CD4-positive, CD25-positive, alpha-beta regulatory T cell (primary cell): ENCODE measurements around the gene TICRR. TPM values are rescaled to one million over a fixed set of nuclear protein-coding genes. Genes with fewer than 3 reads are reported as not detected.

Experiments used
- ATAC-seq, 2 donors: fragments of 150-1000 bp; cut with Tn5 transposase; one replicate each; pipeline ENCODE4 v1.10.0; 2021; ENCODE audit warnings: low read depth in 2 of 2, moderate number of reproducible peaks in 2 of 2, moderate library complexity in 1 of 2
- DNase-seq, 3 donors: peaks; one replicate each; pipeline versions ENCODE4 v3.0.0 to v3.0.0-alpha.2; 2012 to 2022; ENCODE audit warnings: mixed read lengths in 1 of 3
- H3K27ac ChIP-seq: one replicate; pipeline ENCODE4 v1.7.0; 2013; ENCODE audit warnings: mild to moderate bottlenecking, low read length; ENCODE audit not compliant: insufficient read depth, poor library complexity, severe bottlenecking
- H3K27me3 ChIP-seq: one replicate; pipeline ENCODE4 v1.7.0; 2013; ENCODE audit warnings: low read length; ENCODE audit not compliant: control insufficient read depth, insufficient read depth
- H3K36me3 ChIP-seq: one replicate; pipeline ENCODE4 v1.7.0; 2013; ENCODE audit warnings: mild to moderate bottlenecking, low read length, moderate library complexity; ENCODE audit not compliant: control insufficient read depth, insufficient read depth
- H3K4me1 ChIP-seq: 2 replicates; pipeline ENCODE4 v1.7.0; 2013; ENCODE audit warnings: mild to moderate bottlenecking, low read length; ENCODE audit not compliant: insufficient read depth, control insufficient read depth, poor library complexity, severe bottlenecking
- H3K4me3 ChIP-seq: one replicate; pipeline ENCODE4 v1.7.0; 2013; ENCODE audit warnings: low read depth, mild to moderate bottlenecking, low read length, moderate library complexity
- H3K9me3 ChIP-seq, 2 experiments: 1 replicate in 1 of 2; 2 replicates in 1 of 2; pipeline ENCODE4 v1.7.0; 2013; ENCODE audit warnings: low read length in 2 of 2, mild to moderate bottlenecking in 1 of 2, moderate library complexity in 1 of 2; ENCODE audit not compliant: control insufficient read depth in 2 of 2
- H3K27ac Mint-ChIP-seq, 3 donors: one replicate each; pipeline ENCODE4 v1.8.0; 2020 to 2022; ENCODE audit warnings: mild to moderate bottlenecking in 3 of 3, mixed read lengths in 3 of 3, moderate library complexity in 2 of 3
- H3K27me3 Mint-ChIP-seq: one replicate; pipeline ENCODE4 v1.8.0; 2022; ENCODE audit warnings: mild to moderate bottlenecking, mixed read lengths
- H3K36me3 Mint-ChIP-seq: one replicate; pipeline ENCODE4 v1.8.0; 2020; ENCODE audit warnings: mixed read lengths
- H3K4me1 Mint-ChIP-seq, 4 donors: one replicate each; pipeline ENCODE4 v1.8.0; 2020 to 2022; ENCODE audit warnings: mixed read lengths in 4 of 4, mild to moderate bottlenecking in 1 of 4
- H3K4me3 Mint-ChIP-seq, 4 donors: one replicate each; pipeline ENCODE4 v1.8.0; 2020 to 2022; ENCODE audit warnings: mild to moderate bottlenecking in 4 of 4, mixed read lengths in 4 of 4, moderate library complexity in 3 of 4
- H3K9me3 Mint-ChIP-seq, 7 donors: one replicate each; pipeline ENCODE4 v1.8.0; 2020 to 2022; ENCODE audit warnings: mixed read lengths in 7 of 7, mild to moderate bottlenecking in 3 of 7, moderate library complexity in 2 of 7
- polyA plus RNA-seq, 4 donors: library from polyadenylated mRNA; unstranded; fragments of 300-500 nt; fragmentation: Illumina TruSeq; gene quantifications; one replicate each; pipeline ENCODE4 v1.2.3, GENCODE V29; 2021
- total RNA-seq: library from RNA; stranded (reverse); gene quantifications from one replicate; pipeline ENCODE4 v1.2.3, GENCODE V29; 2022

Gene TICRR
- total and polyA plus RNA-seq, 5 donors from 2014 or later = 0.09 to 0.41 (median 0.20) TPM

GRCh38 chr15:89630974-89631901 lies 56.0 kb downstream of the TICRR start:
- Histone ChIP-seq H3K27ac (no peak overlapping the region), H3K9me3 (no peaks in the 10 kb centered on the region), H3K27me3 (no peaks in the 10 kb centered on the region), H3K4me1 (no peaks in the 10 kb centered on the region), H3K4me3 (no peak overlapping the region), H3K36me3 (no peaks in the 10 kb centered on the region)
- Mint-ChIP-seq H3K4me3 (no peak overlapping the region), H3K36me3 (no peaks in the 10 kb centered on the region), H3K9me3 (peaks cover 0 to 5% (median 0%) of the 10 kb centered on the region in 7 donors), H3K27me3 (no peaks in the 10 kb centered on the region), H3K27ac (no peak overlapping the region), H3K4me1 (no peaks in the 10 kb centered on the region)
- DNase-seq = no peak
- ATAC-seq = no peak

GRCh38 chr15:89631902-89632264 lies 56.6 kb downstream of the TICRR start:
- Mint-ChIP-seq H3K36me3 (no peaks in the 10 kb centered on the region), H3K4me1 (no peaks in the 10 kb centered on the region), H3K27me3 (no peaks in the 10 kb centered on the region), H3K9me3 (peaks cover 0 to 5% (median 0%) of the 10 kb centered on the region in 7 donors), H3K4me3 (no peak overlapping the region), H3K27ac (no peak overlapping the region)
- DNase-seq (no peak), ATAC-seq (no peak)
- no peak overlapping the region for H3K4me3 ChIP-seq
- H3K9me3 ChIP-seq = no peaks in the 10 kb centered on the region
- no peak overlapping the region for H3K27ac ChIP-seq
- H3K27me3 ChIP-seq = no peaks in the 10 kb centered on the region
- H3K4me1 ChIP-seq = no peaks in the 10 kb centered on the region
- no peaks in the 10 kb centered on the region for H3K36me3 ChIP-seq

GRCh38 chr15:89632563-89633430 lies 57.5 kb downstream of the TICRR start:
- ATAC-seq (no peak), DNase-seq (no peak)
- Mint-ChIP-seq H3K9me3 (peaks cover 0 to 5% (median 0%) of the 10 kb centered on the region in 7 donors), H3K27ac (no peak overlapping the region), H3K4me1 (no peaks in the 10 kb centered on the region), H3K36me3 (no peaks in the 10 kb centered on the region), H3K4me3 (no peak overlapping the region), H3K27me3 (no peaks in the 10 kb centered on the region)
- no peaks in the 10 kb centered on the region for H3K9me3 ChIP-seq
- H3K27me3 ChIP-seq = no peaks in the 10 kb centered on the region
- H3K4me1 ChIP-seq = no peaks in the 10 kb centered on the region
- no peak overlapping the region for H3K27ac ChIP-seq
- no peaks in the 10 kb centered on the region for H3K36me3 ChIP-seq
- H3K4me3 ChIP-seq = no peak overlapping the region

- ATAC-seq (no peak), DNase-seq (no peak)
- H3K36me3 ChIP-seq = no peaks in the 10 kb centered on the region
- H3K9me3 ChIP-seq = no peaks in the 10 kb centered on the region
- H3K27me3 ChIP-seq = no peaks in the 10 kb centered on the region
- no peak overlapping the region for H3K4me3 Mint-ChIP-seq
- no peaks in the 10 kb centered on the region for H3K4me1 Mint-ChIP-seq
- H3K36me3 Mint-ChIP-seq = no peaks in the 10 kb centered on the region
- H3K27me3 Mint-ChIP-seq = no peaks in the 10 kb centered on the region
- no peak overlapping the region for H3K4me3 ChIP-seq
- H3K9me3 Mint-ChIP-seq = peaks cover 0 to 5% (median 0%) of the 10 kb centered on the region in 7 donors
- H3K27ac Mint-ChIP-seq = no peak overlapping the region
- no peak overlapping the region for H3K27ac ChIP-seq
- no peaks in the 10 kb centered on the region for H3K4me1 ChIP-seq
Measured at GRCh38 chr15:89633585-89633984, 58.3 kb downstream of the TICRR start.

- H3K36me3 ChIP-seq = no peaks in the 10 kb centered on the region
- H3K9me3 ChIP-seq = no peaks in the 10 kb centered on the region
- H3K27me3 Mint-ChIP-seq = no peaks in the 10 kb centered on the region
- H3K4me1 Mint-ChIP-seq = no peaks in the 10 kb centered on the region
- no peak overlapping the region for H3K4me3 ChIP-seq
- no peaks in the 10 kb centered on the region for H3K4me1 ChIP-seq
- ATAC-seq (no peak), DNase-seq (no peak)
- no peak overlapping the region for H3K27ac ChIP-seq
- no peaks in the 10 kb centered on the region for H3K36me3 Mint-ChIP-seq
- no peak overlapping the region for H3K4me3 Mint-ChIP-seq
- no peaks in the 10 kb centered on the region for H3K27me3 ChIP-seq
- H3K9me3 Mint-ChIP-seq = peaks cover 0 to 2% (median 0%) of the 10 kb centered on the region in 7 donors
- H3K27ac Mint-ChIP-seq = no peak overlapping the region
Measured at GRCh38 chr15:89640245-89640644, 65.0 kb downstream of the TICRR start.

GRCh38 chr15:89641053-89641452 lies 65.8 kb downstream of the TICRR start:
- H3K27ac Mint-ChIP-seq = no peak overlapping the region
- H3K4me1 Mint-ChIP-seq = no peaks in the 10 kb centered on the region
- ATAC-seq (no peak), DNase-seq (no peak)
- Histone ChIP-seq H3K9me3 (no peaks in the 10 kb centered on the region), H3K27me3 (no peaks in the 10 kb centered on the region), H3K4me3 (no peak overlapping the region), H3K27ac (no peak overlapping the region), H3K36me3 (no peaks in the 10 kb centered on the region), H3K4me1 (no peaks in the 10 kb centered on the region)
- H3K36me3 Mint-ChIP-seq = no peaks in the 10 kb centered on the region
- peaks cover 0 to 1% (median 0%) of the 10 kb centered on the region in 7 donors for H3K9me3 Mint-ChIP-seq
- no peak overlapping the region for H3K4me3 Mint-ChIP-seq
- H3K27me3 Mint-ChIP-seq = peaks cover 1% of the 10 kb centered on the region

- H3K36me3 ChIP-seq = no peaks in the 10 kb centered on the region
- no peaks in the 10 kb centered on the region for H3K9me3 ChIP-seq
- Mint-ChIP-seq H3K27me3 (peaks cover 6% of the 10 kb centered on the region), H3K4me1 (no peaks in the 10 kb centered on the region), H3K4me3 (no peak overlapping the region), H3K9me3 (peaks cover 0 to 1% (median 0%) of the 10 kb centered on the region in 7 donors), H3K36me3 (no peaks in the 10 kb centered on the region), H3K27ac (no peak overlapping the region)
- no peak for DNase-seq
- no peak overlapping the region for H3K27ac ChIP-seq
- no peak overlapping the region for H3K4me3 ChIP-seq
- ATAC-seq = no peak
- no peaks in the 10 kb centered on the region for H3K27me3 ChIP-seq
- no peaks in the 10 kb centered on the region for H3K4me1 ChIP-seq
Measured at GRCh38 chr15:89642106-89642505, 66.8 kb downstream of the TICRR start.
